ENCODE measurements around the gene GPC6.

Gene GPC6

GRCh38 chr13:93708308-93709075 lies 481.9 kb downstream of the GPC6 start:
- no peak for TF ChIP-seq CTCF (IDR thresholded peaks at IDR 0.05; ENCODE audit: low read depth, low read length, missing control alignments)
- no peak overlapping the region for H3K4me3 ChIP-seq (replicated peaks; ENCODE audit: low read depth, low read length)
- no peak for DNase-seq (ENCODE audit: extremely low read depth, low read depth)

- peak; percentile 38 for DNase-seq (ENCODE audit: extremely low read depth, low read depth)
- H3K4me3 ChIP-seq (replicated peaks; ENCODE audit: low read depth, low read length), result no peak overlapping the region
- TF ChIP-seq CTCF (IDR thresholded peaks at IDR 0.05; ENCODE audit: low read depth, low read length, missing control alignments), result no peak
Observed at GRCh38 chr13:93709506-93710244, 483.1 kb downstream of the GPC6 start.

GRCh38 chr13:93714171-93714570 lies 487.6 kb downstream of the GPC6 start:
- TF ChIP-seq CTCF (IDR thresholded peaks at IDR 0.05; ENCODE audit: low read depth, low read length, missing control alignments), result no peak
- no peak for DNase-seq (ENCODE audit: extremely low read depth, low read depth)
- no peak overlapping the region for H3K4me3 ChIP-seq (replicated peaks; ENCODE audit: low read depth, low read length)

- DNase-seq (ENCODE audit: extremely low read depth, low read depth), result no peak
- TF ChIP-seq CTCF (IDR thresholded peaks at IDR 0.05; ENCODE audit: low read depth, low read length, missing control alignments), result no peak
Observed at GRCh38 chr13:93715866-93716265, 489.3 kb downstream of the GPC6 start.

GRCh38 chr13:93716623-93717022 lies 490.0 kb downstream of the GPC6 start:
- DNase-seq (ENCODE audit: extremely low read depth, low read depth), result no peak
- no peak overlapping the region for H3K4me3 ChIP-seq (replicated peaks; ENCODE audit: low read depth, low read length)
- TF ChIP-seq CTCF (IDR thresholded peaks at IDR 0.05; ENCODE audit: low read depth, low read length, missing control alignments), result no peak

More at GRCh38 chr13:93715866-93716265, 489.3 kb downstream of the GPC6 start:
- no peak overlapping the region for H3K4me3 ChIP-seq (replicated peaks; ENCODE audit: low read depth, low read length)

GRCh38 chr13:93721483-93721882 lies 494.9 kb downstream of the GPC6 start:
- DNase-seq (ENCODE audit: extremely low read depth, low read depth), result no peak
- no peak overlapping the region for H3K4me3 ChIP-seq (replicated peaks; ENCODE audit: low read depth, low read length)
- TF ChIP-seq CTCF (IDR thresholded peaks at IDR 0.05; ENCODE audit: low read depth, low read length, missing control alignments), result no peak
